Activated T-helper 1 cell treated with anti-CD3 and anti-CD28 coated beads, Interleukin-2, amount 50 U/mL, for 16 hours (primary cell): ENCODE results near the gene GAK.

Experiments
- DNase-seq, 2 donors: peaks; one replicate each; pipeline ENCODE4 v3.0.0-alpha.2; 2020; ENCODE audit warnings: low read depth in 1 of 2, low spot score in 1 of 2

GAK gene

DNA sequence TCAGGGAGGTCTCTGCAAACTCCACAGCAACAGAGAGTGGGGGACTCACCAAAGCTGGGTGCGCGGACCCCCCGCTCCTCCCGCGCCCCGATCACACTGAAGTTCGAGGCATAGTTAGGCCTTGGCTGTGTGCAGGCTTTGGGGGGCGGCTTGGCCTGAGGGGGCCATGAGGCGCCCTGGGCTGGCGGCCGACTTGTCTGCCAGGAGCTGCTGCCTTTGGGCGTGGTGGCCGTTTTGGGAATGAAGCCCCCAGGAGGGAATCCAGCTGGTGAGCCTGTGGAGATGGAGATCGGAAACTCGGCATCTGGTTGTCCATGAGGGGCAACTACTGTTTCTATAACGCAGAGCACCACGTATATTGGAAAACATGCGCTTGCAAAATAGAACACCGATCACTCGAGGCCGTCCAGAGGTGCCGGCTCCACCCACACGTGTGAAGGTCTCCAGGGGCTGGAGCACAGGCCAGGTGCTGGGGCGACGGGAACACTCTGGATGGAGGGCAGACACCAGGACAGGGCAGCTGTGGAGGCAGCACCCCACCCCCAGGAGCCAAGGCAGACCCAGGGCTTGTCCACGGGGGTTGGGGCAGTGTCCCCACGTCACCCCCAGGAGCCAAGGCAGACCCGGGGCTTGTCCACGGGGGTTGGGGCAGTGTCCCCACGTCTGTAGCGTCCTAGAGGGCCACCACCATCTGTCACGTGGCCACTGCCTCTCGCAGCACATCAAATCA, 80.2 kb downstream of the GAK start:
- no peak for DNase-seq

GRCh38 chr4:850323-850945, 81.7 kb downstream of the GAK start:
- no peak for DNase-seq

DNA sequence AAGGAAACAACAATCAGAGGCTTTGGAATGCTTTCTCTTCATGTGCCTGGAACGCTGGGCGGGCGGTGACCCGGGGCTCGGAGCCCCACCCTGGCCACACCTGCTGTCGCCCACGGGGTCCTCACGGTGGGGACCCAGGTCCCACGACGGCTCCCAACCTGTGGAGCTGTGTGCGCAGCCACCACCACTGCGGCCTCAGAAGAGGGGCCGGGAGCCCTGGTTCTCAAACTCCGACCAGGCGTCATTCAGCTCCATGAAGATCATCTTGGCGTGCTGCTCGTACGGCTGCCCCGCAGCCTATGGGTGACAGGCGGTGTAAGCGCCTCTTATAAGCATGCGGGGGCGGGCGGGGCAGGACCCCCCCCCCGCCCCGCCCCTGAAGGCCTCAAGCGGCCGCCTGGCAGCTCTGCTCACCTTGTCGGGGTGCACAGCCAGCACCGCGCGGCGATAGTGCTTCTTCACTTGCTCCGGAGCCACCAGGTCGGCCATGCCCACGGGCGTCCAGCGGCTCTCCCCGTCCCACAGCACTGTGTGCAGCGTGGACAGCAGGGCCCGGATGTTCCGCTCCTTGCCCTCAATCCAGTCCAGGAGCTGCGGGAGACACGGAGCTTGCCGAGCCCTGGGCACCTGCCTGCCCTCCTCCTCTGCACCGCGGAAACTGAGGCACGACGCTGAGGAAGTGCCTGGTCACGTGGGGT, 82.5 kb downstream of the GAK start:
- DNase-seq, result no peak

GRCh38 chr4:848803-849477, 83.2 kb downstream of the GAK start:
- DNase-seq, result no peak

DNA sequence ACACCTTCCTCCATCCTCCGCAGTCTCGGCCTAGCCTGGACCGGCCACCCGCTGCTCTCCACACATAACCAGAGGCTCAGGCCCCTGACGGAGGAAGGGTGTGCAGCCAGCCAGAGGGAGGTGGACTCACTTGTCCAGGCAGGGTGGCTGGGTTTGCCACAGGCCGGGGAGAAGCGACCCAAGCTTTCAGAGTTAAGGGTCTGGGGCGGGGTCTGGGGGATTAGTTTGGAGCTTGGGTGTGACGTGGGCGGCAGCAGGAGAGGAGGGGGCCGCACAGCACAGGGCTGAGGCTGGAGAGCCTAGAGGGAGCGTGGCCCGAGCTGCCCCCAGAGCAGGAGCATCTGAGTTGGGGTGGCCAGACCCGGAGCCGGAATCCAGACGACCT, 83.8 kb downstream of the GAK start:
- no peak for DNase-seq

DNA sequence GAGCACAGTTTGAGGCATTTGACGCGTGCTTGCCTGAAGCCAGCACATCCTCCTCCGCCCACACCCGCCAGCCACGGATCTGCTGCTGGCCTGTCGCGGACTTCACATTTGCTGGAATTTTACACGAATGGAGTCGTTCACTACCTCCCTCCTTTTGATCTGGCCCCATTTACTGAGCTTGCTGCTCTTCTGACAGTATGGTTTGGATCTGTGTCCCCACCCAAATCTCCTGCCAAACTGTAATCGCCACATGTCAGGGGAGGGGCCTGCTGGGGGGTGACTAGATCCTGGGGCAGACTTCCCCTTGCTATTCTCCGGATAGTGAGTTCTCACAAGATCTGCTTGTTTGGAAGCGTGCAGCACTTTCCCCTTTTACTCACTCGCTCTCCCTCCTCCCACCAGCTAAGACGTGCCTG, 86.3 kb downstream of the GAK start:
- DNase-seq, result no peak

GRCh38 chr4:845233-845835, 86.8 kb downstream of the GAK start:
- no peak for DNase-seq

DNA sequence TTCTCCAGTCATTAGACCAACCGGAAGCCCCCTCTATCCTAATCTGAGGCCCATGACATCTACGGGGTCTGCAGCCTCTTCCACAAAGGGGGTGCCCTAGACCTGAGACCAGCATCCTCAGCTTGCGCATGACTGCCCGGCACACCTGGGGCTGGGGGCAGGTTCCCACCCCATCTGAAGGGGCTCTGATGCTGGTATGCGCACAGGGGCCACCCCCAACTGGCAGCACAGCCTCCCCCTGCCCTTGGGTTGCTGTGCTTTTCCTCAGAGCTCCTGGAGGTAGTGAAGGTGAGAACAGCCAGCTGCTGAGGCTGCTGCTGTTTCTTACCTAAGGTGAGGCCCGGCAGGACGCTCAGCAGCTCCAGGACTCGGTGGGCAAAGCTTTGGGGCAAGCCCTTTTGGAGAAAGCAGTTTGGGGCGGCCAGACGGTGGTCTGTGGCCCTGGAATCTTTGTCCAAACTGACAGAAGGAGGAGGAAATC, 87.3 kb downstream of the GAK start:
- DNase-seq, result no peak

- no peak for DNase-seq
Observed at GRCh38 chr4:839675-840443, 92.3 kb downstream of the GAK start.

GRCh38 chr4:837772-838171, 94.3 kb downstream of the GAK start:
- DNase-seq, result no peak

- DNase-seq, result no peak
Observed at GRCh38 chr4:836750-837301, 95.3 kb downstream of the GAK start.

DNA sequence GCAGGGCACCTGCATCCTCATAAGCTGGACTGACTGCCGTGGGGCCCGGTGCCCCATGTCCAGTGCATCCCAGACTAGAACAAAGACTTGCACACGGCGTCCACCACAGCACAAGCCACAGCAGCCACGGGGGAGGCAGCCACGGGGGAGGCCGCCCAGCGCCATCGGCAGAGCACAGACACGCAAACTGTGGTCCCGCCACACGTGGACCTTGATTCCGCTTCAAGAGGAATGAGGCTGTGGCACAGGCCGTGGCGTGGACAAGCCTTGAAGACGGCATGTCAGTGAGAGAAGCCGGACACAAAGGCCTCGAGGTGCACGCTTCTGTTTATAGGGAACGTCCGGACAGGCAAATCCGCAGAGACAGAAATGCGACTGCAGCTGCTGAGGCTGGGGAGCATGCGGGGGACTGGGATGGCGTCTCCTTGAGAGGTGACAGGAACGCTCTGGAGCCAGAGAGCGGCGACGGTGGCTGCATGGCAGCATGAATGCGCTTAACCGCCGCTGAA, 96.1 kb downstream of the GAK start:
- no peak for DNase-seq

DNA sequence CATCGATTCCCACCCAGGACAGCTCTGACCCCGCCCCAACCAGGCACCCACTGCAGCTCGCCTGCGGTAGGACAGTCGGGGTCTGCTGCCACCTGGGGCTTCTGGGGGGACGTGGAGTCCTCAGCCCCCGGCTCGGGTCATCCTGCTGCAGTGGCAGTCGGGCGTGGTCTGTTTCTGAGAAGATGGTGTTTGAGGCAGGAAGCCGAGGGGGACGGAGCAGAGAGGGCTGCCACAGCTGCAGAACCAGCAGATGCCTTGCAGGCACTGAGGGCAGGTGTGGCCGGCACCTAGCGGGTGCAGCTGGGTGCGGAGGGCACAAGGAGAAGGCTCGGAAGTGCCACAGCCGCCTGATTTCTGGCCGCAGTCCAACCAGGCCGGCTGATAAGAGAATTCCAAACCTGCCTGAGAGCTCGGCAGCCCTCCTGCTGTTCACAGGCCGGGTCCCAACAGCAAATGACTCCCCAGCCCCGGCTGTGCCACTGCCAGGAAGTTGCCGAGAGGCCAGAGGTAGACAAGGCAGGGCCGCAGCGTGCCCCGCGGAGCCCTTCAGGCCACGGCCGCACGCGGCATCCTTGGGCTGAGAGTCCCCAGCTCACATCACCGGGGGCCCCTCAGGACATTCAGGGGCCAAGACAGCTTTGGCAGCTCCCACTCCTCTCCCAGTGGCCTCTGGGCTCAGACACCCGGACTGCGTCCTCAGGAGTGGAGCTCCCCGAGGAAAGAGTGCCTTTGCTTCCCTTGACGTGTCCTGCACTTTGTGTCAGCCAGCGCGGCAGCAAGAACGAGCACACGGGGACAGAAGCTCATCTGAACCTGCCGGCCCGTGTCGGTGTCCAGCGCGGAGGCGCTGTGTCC, 96.7 kb downstream of the GAK start:
- DNase-seq, result no peak

DNA sequence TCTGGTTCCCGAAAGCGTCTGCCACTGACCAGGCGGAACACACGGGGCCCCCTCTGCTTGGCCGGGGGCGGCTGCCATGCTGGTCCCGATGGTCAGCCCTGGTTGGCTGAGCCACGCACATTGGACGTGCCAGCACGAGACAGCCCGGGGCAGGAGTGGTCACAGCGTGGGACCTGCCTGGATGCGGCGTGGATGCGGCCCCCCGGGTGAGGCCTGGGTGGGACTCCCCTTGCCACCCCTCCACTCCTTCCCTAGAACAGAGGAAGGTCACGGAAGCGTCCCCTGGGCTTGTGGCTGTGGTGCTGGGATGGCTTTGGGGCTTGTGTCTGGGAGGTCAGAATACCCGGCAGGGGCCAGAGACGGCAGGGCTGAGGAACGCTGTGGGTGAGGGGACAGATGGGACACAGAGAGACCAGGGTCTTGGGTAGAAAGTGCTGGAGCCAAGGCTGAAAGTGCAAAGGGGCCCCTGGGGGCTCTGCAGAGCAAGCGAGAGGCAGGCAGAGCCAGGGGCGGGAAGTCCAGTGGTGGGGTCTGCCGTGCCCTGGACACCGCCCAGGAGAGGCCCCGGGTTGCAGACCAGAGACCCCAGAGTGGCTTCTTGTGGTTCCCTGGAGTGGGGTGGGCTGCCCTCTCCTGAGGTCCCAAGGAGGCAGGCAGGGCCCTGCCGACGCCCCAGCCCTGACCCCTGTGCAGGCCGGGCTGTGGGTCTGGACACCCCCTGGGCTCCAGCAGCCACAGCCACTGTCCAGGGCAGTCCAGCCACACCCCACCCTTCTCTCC, 97.6 kb downstream of the GAK start:
- no peak for DNase-seq

- DNase-seq, result no peak
Observed at GRCh38 chr4:833731-834367, 98.3 kb downstream of the GAK start.

- DNase-seq, result no peak
Observed at GRCh38 chr4:833156-833555, 99.0 kb downstream of the GAK start.

- DNase-seq, result no peak
Observed at GRCh38 chr4:832536-832935, 99.6 kb downstream of the GAK start.

- no peak for DNase-seq
Observed at GRCh38 chr4:832108-832507, 100.0 kb downstream of the GAK start.
